Left lung (tissue), 10 donors: ENCODE measurements around the gene DOP1B. TPM values are rescaled to one million over a fixed set of nuclear protein-coding genes. Genes with fewer than 3 reads are reported as not detected.

ENCODE experiments used
- ATAC-seq: fragments of 200-7000 bp; cut with Tn5 transposase; one replicate; pipeline ENCODE4 v1.9.1; 2020; ENCODE audit warnings: moderate library complexity
- DNase-seq, 4 donors: peaks; one replicate each; pipeline ENCODE4 v3.0.0-alpha.2; 2013 to 2020
- H3K27ac ChIP-seq, 2 donors: fragments of 200-600 bp; sonication (generic) in 1 of 2; one replicate each; pipeline versions ENCODE4 v1.5.0 to v1.8.0; 2020 to 2021
- H3K27me3 ChIP-seq, 2 donors: fragments of 200-600 bp; sonication (generic) in 1 of 2; one replicate each; pipeline versions ENCODE4 v1.5.0 to v1.8.0; 2020 to 2021
- H3K36me3 ChIP-seq, 2 donors: fragments of 200-600 bp; sonication (generic) in 1 of 2; one replicate each; pipeline versions ENCODE4 v1.5.0 to v1.8.0; 2020 to 2021
- H3K4me1 ChIP-seq, 2 donors: fragments of 200-600 bp; one replicate each; pipeline ENCODE4 v1.8.0; 2021
- H3K4me3 ChIP-seq, 2 donors: fragments of 200-600 bp; sonication (generic) in 1 of 2; one replicate each; pipeline versions ENCODE4 v1.5.0 to v1.8.0; 2020 to 2021; ENCODE audit warnings: mild to moderate bottlenecking in 1 of 2
- H3K9me3 ChIP-seq, 2 donors: fragments of 200-600 bp; sonication (generic) in 1 of 2; one replicate each; pipeline versions ENCODE4 v1.5.0 to v1.8.0; 2020 to 2021
- CTCF ChIP-seq, 2 donors: fragments of 200-600 bp; sonication (generic) in 1 of 2; IDR thresholded peaks; one replicate each; pipeline versions ENCODE4 v1.5.0 to v1.8.0; 2021; ENCODE audit warnings: antibody characterized with exemption in 2 of 2
- intact Hi-C, 2 donors: fragments of 100-400 bp; cut with DNase I; formaldehyde crosslinking; loops; one replicate each; pipeline versions ENCODE4 v1.11.2 to v1.14.2; 2022
- polyA plus RNA-seq, 6 donors: library from polyadenylated mRNA; unstranded; fragments of 120-200 nt; gene quantifications; one replicate each; pipeline ENCODE4 v1.2.1, GENCODE V29; 2013; ENCODE audit not compliant: insufficient read length in 6 of 6
- total RNA-seq, 2 donors: library from RNA; stranded (reverse); fragmentation: NEBNext Ultra II Directional; extraction: Animal tissue kit (Norgen Biotek cat#: 25700); gene quantifications; one replicate each; pipeline ENCODE4 v1.2.1, GENCODE V29; 2021
- donor health status: DM: no; HTN: yes; CAD: no.
- donor health status: DM: no; HTN: no; CAD: no.

DOP1B gene
- total and polyA plus RNA-seq, 8 donors = 6.0 to 29.6 (median 7.7) TPM

GRCh38 chr21:36186506-36187399 lies 30.1 kb downstream of the DOP1B start:
- Histone ChIP-seq H3K4me1 (peaks cover 8 to 59% of the 10 kb centered on the region in 2 donors), H3K9me3 (no peaks in the 10 kb centered on the region), H3K4me3 (no peak overlapping the region), H3K27ac (no peak overlapping the region), H3K36me3 (no peaks in the 10 kb centered on the region), H3K27me3 (no peaks in the 10 kb centered on the region)
- ATAC-seq (peak; percentile 6), DNase-seq (no peak)
- no peak for TF ChIP-seq CTCF (IDR thresholded peaks at IDR 0.05)
- intact Hi-C loops = no loop called here

- peak; percentile 93 for ATAC-seq
These were observed 31.6 kb downstream of the DOP1B start for GRCh38 chr21:36188081-36188681.

GRCh38 chr21:36188937-36189336 lies 32.3 kb downstream of the DOP1B start:
- no peaks in the 10 kb centered on the region for H3K36me3 ChIP-seq
- peak overlapping the region; percentile 29 to 34 for H3K27ac ChIP-seq
- H3K4me1 ChIP-seq = peaks cover 8 to 40% of the 10 kb centered on the region in 2 donors
- H3K27me3 ChIP-seq = no peaks in the 10 kb centered on the region
- TF ChIP-seq CTCF (IDR thresholded peaks at IDR 0.05) = no peak
- no peaks in the 10 kb centered on the region for H3K9me3 ChIP-seq
- ATAC-seq = no peak
- no peak overlapping the region for H3K4me3 ChIP-seq
- intact Hi-C loops = no loop called here
- no peak for DNase-seq

More at GRCh38 chr21:36188081-36188681, 31.6 kb downstream of the DOP1B start:
- Histone ChIP-seq H3K27me3 (no peaks in the 10 kb centered on the region), H3K36me3 (no peaks in the 10 kb centered on the region), H3K4me1 (peaks cover 8 to 45% of the 10 kb centered on the region in 2 donors), H3K27ac (peak overlapping the region in 1 of 2 donors; percentile 34), H3K4me3 (no peak overlapping the region), H3K9me3 (no peaks in the 10 kb centered on the region)
- peak in 1 of 4 donors; percentile 78 for DNase-seq
- intact Hi-C loops = no loop called here
- no peak for TF ChIP-seq CTCF (IDR thresholded peaks at IDR 0.05)

- TF ChIP-seq CTCF (IDR thresholded peaks at IDR 0.05) = no peak
- H3K36me3 ChIP-seq = no peaks in the 10 kb centered on the region
- no peaks in the 10 kb centered on the region for H3K9me3 ChIP-seq
- intact Hi-C loops = no loop called here
- peaks cover 8 to 33% of the 10 kb centered on the region in 2 donors for H3K4me1 ChIP-seq
- no peak overlapping the region for H3K4me3 ChIP-seq
- no peaks in the 10 kb centered on the region for H3K27me3 ChIP-seq
- no peak for DNase-seq
- ATAC-seq = no peak
- H3K27ac ChIP-seq = no peak overlapping the region
These were observed 34.1 kb downstream of the DOP1B start for GRCh38 chr21:36190736-36191135.

GRCh38 chr21:36193200-36193599 lies 36.6 kb downstream of the DOP1B start:
- Histone ChIP-seq H3K27me3 (no peaks in the 10 kb centered on the region), H3K9me3 (no peaks in the 10 kb centered on the region), H3K27ac (no peak overlapping the region), H3K4me3 (no peak overlapping the region), H3K4me1 (peaks cover 8 to 19% of the 10 kb centered on the region in 2 donors), H3K36me3 (no peaks in the 10 kb centered on the region)
- intact Hi-C loops = no loop called here
- DNase-seq (no peak), ATAC-seq (no peak)
- TF ChIP-seq CTCF (IDR thresholded peaks at IDR 0.05) = no peak
